Trophoblast cell (in vitro differentiated cells and primary cell): ENCODE results near the gene CR1.
"Not testable (repeated sequence)": the region's sequence is repeated elsewhere in the genome, so short reads cannot be mapped to it uniquely, and the experiment has no call there.

Source experiments
- DNase-seq, 2 donors: peaks; one replicate each; pipeline ENCODE4 v3.0.0-alpha.2; 2016
- H2AFZ ChIP-seq: 2 replicates; pipeline ENCODE4 v1.6.1; 2013; ENCODE audit warnings: low read length, moderate library complexity, mild to moderate bottlenecking; ENCODE audit not compliant: insufficient read depth, poor library complexity
- H2AK5ac ChIP-seq: 2 replicates; pipeline ENCODE4 v1.6.1; 2013; ENCODE audit warnings: mild to moderate bottlenecking, low read length
- H2BK120ac ChIP-seq: 2 replicates; pipeline ENCODE4 v1.6.1; 2013; ENCODE audit warnings: low read length, mild to moderate bottlenecking, moderate library complexity; ENCODE audit not compliant: insufficient read depth, poor library complexity
- H2BK12ac ChIP-seq: 2 replicates; pipeline ENCODE4 v1.6.1; 2013; ENCODE audit warnings: mild to moderate bottlenecking, low read length, moderate library complexity
- H2BK5ac ChIP-seq: 2 replicates; pipeline ENCODE4 v1.6.1; 2013; ENCODE audit warnings: low read length, low read depth, moderate library complexity, mild to moderate bottlenecking; ENCODE audit not compliant: poor library complexity
- H3K14ac ChIP-seq: 2 replicates; pipeline ENCODE4 v1.6.1; 2013; ENCODE audit warnings: mild to moderate bottlenecking, low read length
- H3K18ac ChIP-seq: 2 replicates; pipeline ENCODE4 v1.6.1; 2013; ENCODE audit warnings: mild to moderate bottlenecking, low read length
- H3K23ac ChIP-seq: 2 replicates; pipeline ENCODE4 v1.6.1; 2013; ENCODE audit warnings: low read length
- H3K27ac ChIP-seq: 2 replicates; pipeline ENCODE4 v1.5.1; 2013; ENCODE audit warnings: low read depth, mild to moderate bottlenecking, inconsistent platforms, low read length, moderate library complexity
- H3K27me3 ChIP-seq: 2 replicates; pipeline ENCODE4 v1.6.1; 2013; ENCODE audit warnings: inconsistent platforms, mild to moderate bottlenecking, low read length, moderate library complexity; ENCODE audit not compliant: insufficient read depth
- H3K36me3 ChIP-seq, 2 experiments: 1 replicate in 1 of 2; 2 replicates in 1 of 2; pipeline ENCODE4 v1.6.1; 2013; ENCODE audit warnings: low read length in 2 of 2, mild to moderate bottlenecking in 2 of 2, moderate library complexity in 1 of 2; ENCODE audit not compliant: insufficient read depth in 2 of 2, control insufficient read depth in 1 of 2
- H3K4ac ChIP-seq: 2 replicates; pipeline ENCODE4 v1.6.1; 2013; ENCODE audit warnings: low read depth, mild to moderate bottlenecking, low read length, moderate library complexity
- H3K4me1 ChIP-seq, 2 experiments: 1 replicate in 1 of 2; 2 replicates in 1 of 2; pipeline ENCODE4 v1.6.1; 2013; ENCODE audit warnings: low read length in 2 of 2, mild to moderate bottlenecking in 2 of 2, moderate library complexity in 1 of 2; ENCODE audit not compliant: insufficient read depth in 2 of 2, control insufficient read depth in 1 of 2
- H3K4me2 ChIP-seq: 2 replicates; pipeline ENCODE4 v1.6.1; 2013; ENCODE audit warnings: inconsistent platforms, mild to moderate bottlenecking, low read length, moderate library complexity
- H3K4me3 ChIP-seq: 2 replicates; pipeline ENCODE4 v1.5.1; 2013; ENCODE audit warnings: mild to moderate bottlenecking, low read depth, low read length, inconsistent platforms
- H3K79me1 ChIP-seq: one replicate; pipeline ENCODE4 v1.6.1; 2013; ENCODE audit warnings: low read length
- H3K79me2 ChIP-seq: 2 replicates; pipeline ENCODE4 v1.6.1; 2013; ENCODE audit warnings: low read length, mild to moderate bottlenecking; ENCODE audit not compliant: control insufficient read depth, insufficient read depth, poor library complexity
- H3K9ac ChIP-seq: 2 replicates; pipeline ENCODE4 v1.6.1; 2013; ENCODE audit warnings: mild to moderate bottlenecking, low read length
- H3K9me3 ChIP-seq: 2 replicates; pipeline ENCODE4 v1.6.1; 2013; ENCODE audit warnings: low read depth, mild to moderate bottlenecking, control low read depth, inconsistent platforms, low read length; ENCODE audit not compliant: insufficient read depth
- H4K12ac ChIP-seq: 2 replicates; pipeline ENCODE4 v1.6.1; 2013; ENCODE audit warnings: low read depth, mild to moderate bottlenecking, low read length, moderate library complexity
- H4K8ac ChIP-seq: 2 replicates; pipeline ENCODE4 v1.6.1; 2013; ENCODE audit warnings: low read depth, mild to moderate bottlenecking, low read length, moderate library complexity
- H4K91ac ChIP-seq: one replicate; pipeline ENCODE4 v1.6.1; 2013; ENCODE audit warnings: low read depth, mild to moderate bottlenecking, low read length, moderate library complexity
- WGBS: extraction: QIAGEN DNeasy Blood & Tissue Kit; methylation state at CpG from one replicate; pipeline ENCODE4 v1.1.7; 2013; ENCODE audit warnings: missing lambda C conversion rate; ENCODE audit not compliant: insufficient read length, insufficient coverage; ENCODE audit errors: extremely low coverage; 5-methylcytosine and 5-hydroxymethylcytosine counted together

CR1 gene

DNA sequence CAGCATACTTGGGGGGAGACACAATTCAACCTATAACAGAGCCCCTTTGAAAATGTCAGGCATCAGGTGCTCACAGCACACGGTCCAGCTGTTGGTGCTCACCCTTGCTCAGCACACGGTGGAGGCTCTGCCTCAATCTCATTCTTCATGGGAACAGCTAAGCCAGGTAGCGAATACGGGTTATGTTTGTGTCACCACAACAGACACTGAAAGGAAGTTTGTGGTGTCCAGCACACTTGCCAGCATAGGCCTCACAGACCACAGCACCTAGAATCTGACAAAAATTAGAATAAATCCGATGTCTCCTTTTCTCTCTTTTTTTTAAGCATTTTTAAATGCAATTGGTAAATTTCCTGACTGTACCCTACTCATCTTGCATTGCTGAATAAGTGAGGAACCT, 77.1 kb downstream of the CR1 start:
- H3K4me3 ChIP-seq, H3K18ac ChIP-seq, H3K4ac ChIP-seq, H3K79me1 ChIP-seq, DNase-seq, H4K91ac ChIP-seq, H2AK5ac ChIP-seq, H3K36me3 ChIP-seq, H3K9ac ChIP-seq, H4K12ac ChIP-seq, H2BK12ac ChIP-seq, H2BK120ac ChIP-seq, H2BK5ac ChIP-seq, H3K23ac ChIP-seq, H3K4me1 ChIP-seq, H3K79me2 ChIP-seq, H3K27ac ChIP-seq, H3K27me3 ChIP-seq, H3K14ac ChIP-seq, H4K8ac ChIP-seq, H3K9me3 ChIP-seq, H3K4me2 ChIP-seq, H2AFZ ChIP-seq: not testable (repeated sequence)
- no CpG with 5 or more reads among the region's 5 CpGs for WGBS

DNA sequence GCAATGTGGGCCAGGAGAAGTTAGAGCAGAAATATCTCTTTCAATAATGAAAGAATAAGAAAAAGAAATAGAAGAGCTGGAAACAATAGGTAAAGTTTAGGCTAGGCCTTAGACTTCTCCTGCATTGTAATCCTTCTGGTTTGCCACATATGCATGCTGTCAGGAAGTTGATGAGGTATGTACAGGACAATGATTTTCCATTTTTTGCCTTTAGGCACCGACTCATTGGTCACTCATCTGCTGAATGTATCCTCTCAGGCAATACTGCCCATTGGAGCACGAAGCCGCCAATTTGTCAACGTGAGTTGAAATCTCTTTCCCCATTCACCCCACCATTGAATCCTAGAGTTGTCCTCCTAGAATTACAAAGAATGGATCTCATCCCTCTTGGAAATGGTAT, 79.4 kb downstream of the CR1 start:
- H3K18ac ChIP-seq, H2BK12ac ChIP-seq, H2AK5ac ChIP-seq, H3K14ac ChIP-seq, H3K4me1 ChIP-seq, H3K4me2 ChIP-seq, H3K9me3 ChIP-seq, H3K4ac ChIP-seq, H3K23ac ChIP-seq, H3K79me2 ChIP-seq, H3K4me3 ChIP-seq, H4K91ac ChIP-seq, H3K27me3 ChIP-seq, H4K8ac ChIP-seq, H4K12ac ChIP-seq, H2BK120ac ChIP-seq, H3K79me1 ChIP-seq, H3K9ac ChIP-seq, H3K27ac ChIP-seq, H2AFZ ChIP-seq, H3K36me3 ChIP-seq, H2BK5ac ChIP-seq: not testable (repeated sequence)
- no CpG with 5 or more reads among the region's 4 CpGs for WGBS
- peak; percentile 20 to 72 for DNase-seq

DNA sequence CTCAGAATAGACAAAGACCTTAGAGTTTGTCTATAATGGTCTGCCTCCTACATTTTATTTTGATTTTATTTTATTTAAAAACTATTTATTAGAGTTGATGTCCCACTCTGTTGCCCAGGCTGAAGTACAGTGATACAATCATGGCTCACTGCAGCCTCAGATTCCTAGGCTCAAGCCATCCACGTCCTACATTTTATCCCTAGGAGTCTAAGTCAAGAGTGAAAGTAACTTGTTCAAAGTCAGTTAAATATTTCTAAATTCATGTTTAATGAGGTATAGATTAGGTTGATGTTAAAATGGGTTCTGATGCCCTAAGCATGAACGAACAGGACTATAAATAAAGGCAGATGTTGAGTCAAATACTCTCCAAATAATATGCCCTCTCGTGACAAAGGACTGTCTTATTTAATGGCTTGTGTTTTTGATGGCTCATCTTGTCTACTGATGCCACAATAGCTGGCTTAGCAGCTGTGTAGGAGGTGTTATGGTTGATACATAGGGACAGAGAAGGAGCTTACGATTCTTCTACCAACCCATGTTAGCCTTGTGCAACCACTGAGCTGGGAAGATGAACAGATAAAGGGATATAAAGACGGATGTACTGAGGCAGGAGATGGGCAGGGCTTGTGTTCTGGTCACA, 83.0 kb downstream of the CR1 start:
- H3K27ac ChIP-seq: no peak overlapping the region
- no peak overlapping the region for H4K8ac ChIP-seq
- H3K14ac ChIP-seq: no peak overlapping the region
- no peak overlapping the region for H2BK5ac ChIP-seq
- H3K9me3 ChIP-seq: no peaks in the 10 kb centered on the region
- no peaks in the 10 kb centered on the region for H3K36me3 ChIP-seq
- H2BK120ac ChIP-seq: no peak overlapping the region
- H3K4me3 ChIP-seq: no peak overlapping the region
- no peaks in the 10 kb centered on the region for H3K27me3 ChIP-seq
- H4K12ac ChIP-seq: no peak overlapping the region
- DNase-seq: no peak
- no peaks in the 10 kb centered on the region for H3K79me2 ChIP-seq
- no peak overlapping the region for H4K91ac ChIP-seq
- no peak overlapping the region for H3K4ac ChIP-seq
- H2AFZ ChIP-seq: no peak overlapping the region
- H3K18ac ChIP-seq: no peak overlapping the region
- no peak overlapping the region for H3K9ac ChIP-seq
- H3K4me1 ChIP-seq: no peaks in the 10 kb centered on the region
- H3K4me2 ChIP-seq: no peak overlapping the region
- no CpG with 5 or more reads among the region's 5 CpGs for WGBS
- H3K23ac ChIP-seq: no peak overlapping the region
- H3K79me1 ChIP-seq: no peaks in the 10 kb centered on the region
- no peak overlapping the region for H2BK12ac ChIP-seq
- H2AK5ac ChIP-seq: no peak overlapping the region

DNA sequence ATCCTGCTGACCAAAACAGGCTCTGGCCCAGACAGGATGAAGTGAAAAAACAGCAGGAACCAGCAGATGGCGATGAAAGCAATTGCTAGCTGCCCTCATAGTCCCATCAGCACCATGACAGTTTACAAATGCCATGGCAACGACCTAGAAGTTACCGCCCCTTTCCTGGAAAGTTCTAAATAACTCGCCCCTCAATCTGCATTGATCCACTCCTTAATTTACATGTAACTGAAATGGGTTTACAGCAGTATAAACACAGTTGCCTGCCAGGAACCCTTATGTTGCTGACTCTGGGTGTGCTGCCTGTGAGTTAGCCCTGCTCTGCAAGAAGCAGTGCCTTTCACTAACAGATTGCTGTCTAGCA, 83.5 kb downstream of the CR1 start:
- peak; percentile 52 to 73 for DNase-seq
- Histone ChIP-seq H3K4me2 (no peak overlapping the region), H3K79me2 (no peaks in the 10 kb centered on the region), H2BK5ac (no peak overlapping the region), H2AK5ac (no peak overlapping the region), H2BK12ac (no peak overlapping the region), H3K27ac (no peak overlapping the region), H3K9me3 (no peaks in the 10 kb centered on the region), H3K79me1 (no peaks in the 10 kb centered on the region), H3K9ac (no peak overlapping the region), H3K4me3 (no peak overlapping the region), H4K8ac (no peak overlapping the region), H3K27me3 (no peaks in the 10 kb centered on the region), H2AFZ (no peak overlapping the region), H3K23ac (no peak overlapping the region), H3K18ac (no peak overlapping the region), H3K36me3 (no peaks in the 10 kb centered on the region), H4K12ac (no peak overlapping the region), H4K91ac (no peak overlapping the region), H3K4ac (no peak overlapping the region), H2BK120ac (no peak overlapping the region), H3K14ac (no peak overlapping the region), H3K4me1 (no peaks in the 10 kb centered on the region)
- no CpG with 5 or more reads among the region's 4 CpGs for WGBS
